HCT116 (cell line): ENCODE data around the gene ZNF512. TPM values are rescaled to one million over a fixed set of nuclear protein-coding genes. Genes with fewer than 3 reads are reported as not detected.
A peak's percentile ranks its signal among the peaks of the same experiment; 100 is the strongest.

ENCODE experiments used
- ATAC-seq: fragments of 200-7000 bp; cut with Tn5 transposase; 2 replicates; pipeline ENCODE4 v1.9.1; 2020; ENCODE audit warnings: mild to moderate bottlenecking, moderate library complexity
- BruUV-seq: library from RNA; stranded (reverse); fragments of 400-500 nt; replicated peaks from 2 replicates; lab custom pipeline; 2021; lab: Mats Ljungman, UMichigan
- CTCF ChIA-PET: fragments of 300-600 bp; sonication (Branson Sonifier 250); formaldehyde crosslinking; loops from one replicate; lab custom pipeline; 2021; ENCODE audit warnings: antibody characterized with exemption; lab: Charles Lee
- POLR2A ChIA-PET: fragments of 300-600, 350-600 bp; sonication (Branson Sonifier 250); formaldehyde crosslinking; loops from one replicate; lab custom pipeline; 2021; ENCODE audit warnings: antibody characterized with exemption; lab: Charles Lee
- RAD21 ChIA-PET, 2 experiments: fragments of 300-600 bp; sonication (Branson Sonifier 250); formaldehyde crosslinking; loops; one replicate each; lab custom pipeline; 2023; ENCODE audit warnings: low total read pairs in 2 of 2; ENCODE audit not compliant: uncharacterized antibody in 2 of 2, unreplicated experiment in 2 of 2, low non-redundant PET in 1 of 2; lab: Charles Lee
- DNase-seq: peaks from one replicate; pipeline ENCODE4 v3.0.0-alpha.2; 2010; ENCODE audit warnings: low read depth, low spot score
- H2AFZ ChIP-seq: fragments of 200-600 bp; shearing (Covaris generic), sonication (generic); 2 replicates; pipeline ENCODE4 v1.6.1; 2017; ENCODE audit warnings: low read depth, mixed run types, mixed read lengths, antibody characterized with exemption, low read length; ENCODE audit not compliant: poor library complexity, severe bottlenecking
- H3K27ac ChIP-seq: 2 replicates; pipeline ENCODE4 v1.5.1; 2012; ENCODE audit warnings: low read depth, low read length
- H3K27me3 ChIP-seq: fragments of 200-600 bp; sonication (generic); 2 replicates; pipeline ENCODE4 v1.6.1; 2016; ENCODE audit warnings: mixed run types, low read length, mixed read lengths; ENCODE audit not compliant: insufficient read depth
- H3K36me3 ChIP-seq, 2 experiments: fragments of 200-500 bp in 1 of 2; fragments of 200-600 bp in 1 of 2; sonication (Bioruptor generic) in 1 of 2; sonication (generic) in 1 of 2; 2 replicates each; pipeline versions ENCODE4 v1.5.1 to v1.6.1; 2014 to 2016; ENCODE audit warnings: low read length in 2 of 2, inconsistent platforms in 1 of 2, mixed read lengths in 1 of 2, mixed run types in 1 of 2; ENCODE audit not compliant: insufficient read depth in 2 of 2, control insufficient read depth in 1 of 2
- H3K4me1 ChIP-seq, 2 experiments: fragments of 200-600 bp in 1 of 2; sonication (generic) in 1 of 2; 2 replicates each; pipeline versions ENCODE4 v1.5.1 to v1.6.1; 2012 to 2017; ENCODE audit warnings: low read length in 2 of 2, inconsistent platforms in 1 of 2, mild to moderate bottlenecking in 1 of 2, mixed read lengths in 1 of 2, mixed run types in 1 of 2, moderate library complexity in 1 of 2; ENCODE audit not compliant: insufficient read depth in 2 of 2, control insufficient read depth in 1 of 2
- H3K4me2 ChIP-seq: fragments of 200-600 bp; sonication (generic); 2 replicates; pipeline ENCODE4 v1.6.1; 2017; ENCODE audit warnings: mixed run types, low read length, mixed read lengths
- H3K4me3 ChIP-seq, 2 experiments: fragments of 200-600 bp in 1 of 2; sonication (generic) in 1 of 2; replicated peaks in 1 of 2; 2 replicates each; pipeline ENCODE4 v1.5.1; 2011 to 2016; ENCODE audit warnings: low read length in 2 of 2, control low read depth in 1 of 2, low read depth in 1 of 2, mild to moderate bottlenecking in 1 of 2, mixed read lengths in 1 of 2, mixed run types in 1 of 2
- H3K79me2 ChIP-seq: fragments of 200-600 bp; sonication (generic); 2 replicates; pipeline ENCODE4 v1.6.1; 2017; ENCODE audit warnings: mild to moderate bottlenecking, mixed run types, low read length, moderate library complexity, mixed read lengths; ENCODE audit not compliant: insufficient read depth
- H3K9ac ChIP-seq: fragments of 200-600 bp; sonication (generic); 2 replicates; pipeline ENCODE4 v1.6.1; 2016; ENCODE audit warnings: low read length, mixed read lengths
- H3K9me2 ChIP-seq: fragments of 200-600 bp; sonication (generic), shearing (Covaris generic); 2 replicates; pipeline ENCODE4 v1.6.1; 2017; ENCODE audit warnings: mixed run types, mild to moderate bottlenecking, moderate library complexity; ENCODE audit not compliant: insufficient read depth
- H3K9me3 ChIP-seq, 2 experiments: fragments of 200-500 bp in 1 of 2; fragments of 200-600 bp in 1 of 2; sonication (Bioruptor generic) in 1 of 2; sonication (generic) in 1 of 2; 2 replicates each; pipeline ENCODE4 v1.6.1; 2014 to 2017; ENCODE audit warnings: low read length in 2 of 2, mixed read lengths in 2 of 2, inconsistent platforms in 1 of 2, low read depth in 1 of 2, mild to moderate bottlenecking in 1 of 2, mixed run types in 1 of 2, moderate library complexity in 1 of 2; ENCODE audit not compliant: control insufficient read depth in 1 of 2, insufficient read depth in 1 of 2
- H4K20me1 ChIP-seq: fragments of 200-600 bp; sonication (generic), shearing (Covaris generic); 2 replicates; pipeline ENCODE4 v1.6.1; 2017; ENCODE audit warnings: mixed run types, mild to moderate bottlenecking, moderate library complexity; ENCODE audit not compliant: insufficient read depth
- EGR1 ChIP-seq: IDR thresholded peaks from 2 replicates; pipeline ENCODE4 v1.6.1; 2012; ENCODE audit warnings: low read depth
- EZH2 ChIP-seq: fragments of 200-600 bp; sonication (generic); IDR thresholded peaks from 2 replicates; pipeline ENCODE4 v1.6.1; 2017; ENCODE audit warnings: antibody characterized with exemption, mixed run types
- FOSL1 ChIP-seq: IDR thresholded peaks from 2 replicates; pipeline ENCODE4 v1.6.1; 2012; ENCODE audit warnings: low read depth
- POLR2AphosphoS5 ChIP-seq: IDR thresholded peaks from 2 replicates; pipeline ENCODE4 v1.6.1; 2011; ENCODE audit warnings: mild to moderate bottlenecking, low read depth, low read length, moderate library complexity
- RAD21 ChIP-seq: IDR thresholded peaks from 2 replicates; pipeline ENCODE4 v1.6.1; 2012; ENCODE audit warnings: low read depth, mild to moderate bottlenecking
- YY1 ChIP-seq: IDR thresholded peaks from 2 replicates; pipeline ENCODE4 v1.6.1; 2011; ENCODE audit warnings: low read length, low read depth, moderate library complexity, mild to moderate bottlenecking; ENCODE audit not compliant: insufficient replicate concordance; ENCODE audit errors: extremely low read depth
- ZNF274 ChIP-seq: fragments of 200-500 bp; sonication (Bioruptor generic); IDR thresholded peaks from 2 replicates; pipeline ENCODE4 v1.6.1; 2014; ENCODE audit warnings: mild to moderate bottlenecking, low read depth, low read length, inconsistent platforms
- intact Hi-C: fragments of 100-400 bp; cut with micrococcal nuclease; formaldehyde crosslinking; loops from 2 replicates; pipeline ENCODE4 v1.10.0; 2022
- total RNA-seq: library from RNA; stranded (reverse); gene quantifications from one replicate; pipeline ENCODE4 v1.2.1, GENCODE V29; 2021; ENCODE audit not compliant: unreplicated experiment
- TF ChIP-seq, protein P1 (sequence below): IDR thresholded peaks from 2 replicates; pipeline ENCODE4 v1.6.1; 2012
- TF ChIP-seq, protein P2 (sequence below): IDR thresholded peaks from 2 replicates; pipeline ENCODE4 v1.6.1; 2011; ENCODE audit warnings: mild to moderate bottlenecking, low read length, moderate library complexity; ENCODE audit not compliant: insufficient replicate concordance; ENCODE audit errors: extremely low read depth
- TF ChIP-seq, protein P3 (sequence below), 3 experiments: fragments of 200-600 bp in 1 of 3; sonication (generic) in 1 of 3; IDR thresholded peaks in 2 of 3; conservative IDR thresholded peaks in 1 of 3; 2 replicates each; pipeline ENCODE4 v1.5.1; 2012 to 2017; ENCODE audit warnings: low read depth in 2 of 3, low read length in 2 of 3, antibody characterized with exemption in 1 of 3, borderline replicate concordance in 1 of 3, control low read depth in 1 of 3, mild to moderate bottlenecking in 1 of 3, mixed read lengths in 1 of 3, mixed run types in 1 of 3, moderate library complexity in 1 of 3; ENCODE audit not compliant: insufficient read depth in 1 of 3

ZNF512 gene
- total RNA-seq, 1 experiment from 2014 or later = 33.0 TPM

DNA sequence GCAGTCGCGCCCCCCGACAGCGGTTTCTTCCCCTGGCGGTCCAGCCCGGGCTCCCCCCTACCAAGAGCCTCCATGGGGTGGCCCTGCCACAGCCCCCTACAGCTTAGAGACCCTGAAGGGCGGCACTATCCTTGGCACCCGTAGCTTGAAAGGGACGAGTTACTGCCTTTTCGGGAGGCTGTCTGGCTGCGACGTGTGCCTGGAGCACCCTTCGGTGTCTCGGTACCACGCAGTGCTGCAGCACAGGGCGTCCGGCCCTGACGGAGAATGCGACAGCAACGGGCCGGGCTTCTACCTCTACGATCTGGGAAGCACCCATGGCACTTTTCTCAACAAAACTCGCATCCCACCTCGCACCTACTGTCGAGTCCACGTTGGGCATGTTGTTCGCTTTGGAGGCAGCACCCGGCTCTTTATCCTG, 81.3 kb downstream of the ZNF512 start:
- TSS peak; percentile 79 for BruUV-seq
- ATAC-seq (peak; percentile 42), DNase-seq (no peak)
- intact Hi-C loops = loop anchor here (5.0 kb wide), 1 partner anchor 257 kb away; the partner anchor contains the start of gene PPM1G
- Histone ChIP-seq H3K4me3 (peak overlapping the region; percentile 92 to 99), H3K9me3 (no peaks in the 10 kb centered on the region), H3K9me2 (no peaks in the 10 kb centered on the region), H3K9ac (peak overlapping the region; percentile 82), H2AFZ (peak overlapping the region; percentile 88), H3K27me3 (no peaks in the 10 kb centered on the region), H3K36me3 (peaks cover 36 to 41% of the 10 kb centered on the region in 2 experiments), H3K4me1 (peaks cover 7 to 17% of the 10 kb centered on the region in 2 experiments), H3K27ac (peak overlapping the region; percentile 71), H4K20me1 (no peaks in the 10 kb centered on the region), H3K4me2 (peak overlapping the region; percentile 89), H3K79me2 (peaks cover 48% of the 10 kb centered on the region)
- RAD21 ChIA-PET = no interaction called here
- TF ChIP-seq EZH2 (no peak), RAD21 (no peak), POLR2AphosphoS5 (no peak), ZNF274 (no peak), YY1 (no peak), EGR1 (no peak), FOSL1 (no peak)
- TF ChIP-seq, protein P1, sequence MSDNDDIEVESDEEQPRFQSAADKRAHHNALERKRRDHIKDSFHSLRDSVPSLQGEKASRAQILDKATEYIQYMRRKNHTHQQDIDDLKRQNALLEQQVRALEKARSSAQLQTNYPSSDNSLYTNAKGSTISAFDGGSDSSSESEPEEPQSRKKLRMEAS = no peak
- TF ChIP-seq, protein P2, sequence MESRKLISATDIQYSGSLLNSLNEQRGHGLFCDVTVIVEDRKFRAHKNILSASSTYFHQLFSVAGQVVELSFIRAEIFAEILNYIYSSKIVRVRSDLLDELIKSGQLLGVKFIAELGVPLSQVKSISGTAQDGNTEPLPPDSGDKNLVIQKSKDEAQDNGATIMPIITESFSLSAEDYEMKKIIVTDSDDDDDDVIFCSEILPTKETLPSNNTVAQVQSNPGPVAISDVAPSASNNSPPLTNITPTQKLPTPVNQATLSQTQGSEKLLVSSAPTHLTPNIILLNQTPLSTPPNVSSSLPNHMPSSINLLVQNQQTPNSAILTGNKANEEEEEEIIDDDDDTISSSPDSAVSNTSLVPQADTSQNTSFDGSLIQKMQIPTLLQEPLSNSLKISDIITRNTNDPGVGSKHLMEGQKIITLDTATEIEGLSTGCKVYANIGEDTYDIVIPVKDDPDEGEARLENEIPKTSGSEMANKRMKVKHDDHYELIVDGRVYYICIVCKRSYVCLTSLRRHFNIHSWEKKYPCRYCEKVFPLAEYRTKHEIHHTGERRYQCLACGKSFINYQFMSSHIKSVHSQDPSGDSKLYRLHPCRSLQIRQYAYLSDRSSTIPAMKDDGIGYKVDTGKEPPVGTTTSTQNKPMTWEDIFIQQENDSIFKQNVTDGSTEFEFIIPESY = no peak
- TF ChIP-seq, protein P3, sequence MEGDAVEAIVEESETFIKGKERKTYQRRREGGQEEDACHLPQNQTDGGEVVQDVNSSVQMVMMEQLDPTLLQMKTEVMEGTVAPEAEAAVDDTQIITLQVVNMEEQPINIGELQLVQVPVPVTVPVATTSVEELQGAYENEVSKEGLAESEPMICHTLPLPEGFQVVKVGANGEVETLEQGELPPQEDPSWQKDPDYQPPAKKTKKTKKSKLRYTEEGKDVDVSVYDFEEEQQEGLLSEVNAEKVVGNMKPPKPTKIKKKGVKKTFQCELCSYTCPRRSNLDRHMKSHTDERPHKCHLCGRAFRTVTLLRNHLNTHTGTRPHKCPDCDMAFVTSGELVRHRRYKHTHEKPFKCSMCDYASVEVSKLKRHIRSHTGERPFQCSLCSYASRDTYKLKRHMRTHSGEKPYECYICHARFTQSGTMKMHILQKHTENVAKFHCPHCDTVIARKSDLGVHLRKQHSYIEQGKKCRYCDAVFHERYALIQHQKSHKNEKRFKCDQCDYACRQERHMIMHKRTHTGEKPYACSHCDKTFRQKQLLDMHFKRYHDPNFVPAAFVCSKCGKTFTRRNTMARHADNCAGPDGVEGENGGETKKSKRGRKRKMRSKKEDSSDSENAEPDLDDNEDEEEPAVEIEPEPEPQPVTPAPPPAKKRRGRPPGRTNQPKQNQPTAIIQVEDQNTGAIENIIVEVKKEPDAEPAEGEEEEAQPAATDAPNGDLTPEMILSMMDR (IDR thresholded peaks at IDR 0.05 in 2 of 3, conservative IDR thresholded peaks at IDR 0.05 in 1 of 3; ENCODE audit: borderline replicate concordance in 1 of 3, insufficient read depth in 1 of 3, low read depth in 2 of 3, low read length in 2 of 3) = no peak
- POLR2A ChIA-PET = interaction anchor here (1.3 kb wide), 1 partner anchor 19 kb away, joined by 3 read pairs; no protein-coding TSS in a partner anchor
- CTCF ChIA-PET = interaction anchor here (1.2 to 1.4 kb wide), 2 partner anchors 20 to 40 kb away, joined by 4 to 9 read pairs; no protein-coding TSS in a partner anchor
